CD4-positive, alpha-beta memory T cell (primary cell): Measurements from ENCODE around the gene TMEM131. TPM values are rescaled to one million over a fixed set of nuclear protein-coding genes. Genes with fewer than 3 reads are reported as not detected.

ENCODE experiments used
- CTCF ChIA-PET: fragments of 350-600 bp; sonication (Branson Sonifier 250); formaldehyde crosslinking; loops from one replicate; lab custom pipeline; 2021; ENCODE audit warnings: inconsistent platforms; ENCODE audit not compliant: partially characterized antibody; lab: Charles Lee
- POLR2A ChIA-PET: fragments of 350-600 bp; sonication (Branson Sonifier 250); formaldehyde crosslinking; loops from one replicate; lab custom pipeline; 2021; ENCODE audit not compliant: partially characterized antibody; lab: Charles Lee
- DNase-seq, 5 donors: peaks; one replicate each; pipeline versions ENCODE4 v3.0.0 to v3.0.0-alpha.2; 2020 to 2022; ENCODE audit warnings: mixed read lengths in 1 of 5
- H3K27ac ChIP-seq: one replicate; pipeline ENCODE4 v1.7.0; 2013; ENCODE audit warnings: low read depth, low read length
- H3K27me3 ChIP-seq: 2 replicates; pipeline ENCODE4 v1.7.0; 2013; ENCODE audit warnings: mild to moderate bottlenecking, low read length, moderate library complexity; ENCODE audit not compliant: insufficient read depth
- H3K36me3 ChIP-seq: 2 replicates; pipeline ENCODE4 v1.7.0; 2013; ENCODE audit warnings: mild to moderate bottlenecking, low read length, moderate library complexity; ENCODE audit not compliant: insufficient read depth
- H3K4me1 ChIP-seq: 2 replicates; pipeline ENCODE4 v1.7.0; 2013; ENCODE audit warnings: mild to moderate bottlenecking, low read length, moderate library complexity; ENCODE audit not compliant: insufficient read depth
- H3K4me3 ChIP-seq, 2 donors: one replicate each; pipeline ENCODE4 v1.7.0; 2013; ENCODE audit warnings: low read length in 2 of 2, mild to moderate bottlenecking in 1 of 2
- H3K9me3 ChIP-seq, 2 donors: one replicate each; pipeline ENCODE4 v1.7.0; 2013; ENCODE audit warnings: low read length in 2 of 2, control low read depth in 1 of 2; ENCODE audit not compliant: control insufficient read depth in 1 of 2
- H3K27ac Mint-ChIP-seq, 7 donors: one replicate each; pipeline ENCODE4 v1.8.0; 2020 to 2021; ENCODE audit warnings: mixed read lengths in 7 of 7, mild to moderate bottlenecking in 6 of 7, inconsistent platforms in 3 of 7, moderate library complexity in 3 of 7
- H3K27me3 Mint-ChIP-seq, 2 donors: one replicate each; pipeline ENCODE4 v1.8.0; 2020 to 2021; ENCODE audit warnings: mixed read lengths in 2 of 2
- H3K36me3 Mint-ChIP-seq, 2 donors: one replicate each; pipeline ENCODE4 v1.8.0; 2020 to 2021; ENCODE audit warnings: mixed read lengths in 2 of 2, inconsistent platforms in 1 of 2, mild to moderate bottlenecking in 1 of 2
- H3K4me1 Mint-ChIP-seq, 4 donors: one replicate each; pipeline ENCODE4 v1.8.0; 2020 to 2021; ENCODE audit warnings: mixed read lengths in 4 of 4, mild to moderate bottlenecking in 1 of 4
- H3K4me3 Mint-ChIP-seq, 8 donors: one replicate each; pipeline ENCODE4 v1.8.0; 2020 to 2021; ENCODE audit warnings: mixed read lengths in 8 of 8, mild to moderate bottlenecking in 7 of 8, moderate library complexity in 6 of 8, inconsistent platforms in 3 of 8
- H3K9me3 Mint-ChIP-seq, 8 donors: one replicate each; pipeline ENCODE4 v1.8.0; 2020 to 2021; ENCODE audit warnings: mixed read lengths in 8 of 8, mild to moderate bottlenecking in 5 of 8, inconsistent platforms in 3 of 8, moderate library complexity in 1 of 8
- intact Hi-C: fragments of 100-400 bp; cut with micrococcal nuclease; formaldehyde crosslinking; loops from one replicate; pipeline ENCODE4 v1.15.1; 2023
- polyA plus RNA-seq, 2 donors: library from polyadenylated mRNA; unstranded; fragments of 300-500 nt; fragmentation: Illumina TruSeq; gene quantifications; one replicate each; pipeline ENCODE4 v1.2.3, GENCODE V29; 2021
- total RNA-seq, 2 experiments: library from RNA; stranded (reverse); gene quantifications; one replicate each; pipeline ENCODE4 v1.2.3, GENCODE V29; 2021

Gene TMEM131
- total and polyA plus RNA-seq, 4 experiments from 2014 or later, result 6.3 to 47.6 (median 31.4) TPM

DNA sequence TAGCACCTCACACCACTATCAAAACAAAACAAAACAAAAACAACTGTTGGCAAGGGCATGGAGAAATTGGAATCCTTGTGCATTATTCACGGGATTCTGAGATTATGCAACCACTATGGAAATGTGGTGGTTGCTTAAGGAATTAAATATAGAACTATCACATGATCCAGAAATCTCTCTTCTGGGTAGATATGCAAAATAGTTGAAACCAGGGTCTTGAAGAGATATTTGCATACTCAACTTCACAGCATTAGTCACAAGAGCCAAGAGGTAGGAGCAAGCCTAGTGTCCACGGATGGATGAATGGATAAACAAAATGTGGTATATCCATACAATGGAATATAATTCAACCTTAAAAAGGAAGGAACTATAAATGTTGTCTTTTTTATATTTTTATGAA is 7.0 kb downstream of the TMEM131 start:
- Histone ChIP-seq H3K36me3 (no peaks in the 10 kb centered on the region), H3K4me1 (peaks cover 33% of the 10 kb centered on the region), H3K4me3 (no peak overlapping the region), H3K9me3 (no peaks in the 10 kb centered on the region), H3K27ac (no peak overlapping the region), H3K27me3 (no peaks in the 10 kb centered on the region)
- intact Hi-C loops, result no loop called here
- ChIA-PET POLR2A (no interaction called here), CTCF (interaction anchor here (0.5 kb wide), 1 partner anchor 22 kb away, joined by 3 read pairs; no protein-coding TSS in a partner anchor)
- Mint-ChIP-seq H3K9me3 (peaks cover 0 to 8% (median 0%) of the 10 kb centered on the region in 8 donors), H3K27ac (no peak overlapping the region), H3K27me3 (no peaks in the 10 kb centered on the region), H3K4me1 (peaks cover 39 to 63% (median 49%) of the 10 kb centered on the region in 4 donors), H3K36me3 (peaks cover under 1 to 2% of the 10 kb centered on the region in 2 donors), H3K4me3 (peak overlapping the region in 1 of 8 donors; percentile 46)
- DNase-seq, result no peak

DNA sequence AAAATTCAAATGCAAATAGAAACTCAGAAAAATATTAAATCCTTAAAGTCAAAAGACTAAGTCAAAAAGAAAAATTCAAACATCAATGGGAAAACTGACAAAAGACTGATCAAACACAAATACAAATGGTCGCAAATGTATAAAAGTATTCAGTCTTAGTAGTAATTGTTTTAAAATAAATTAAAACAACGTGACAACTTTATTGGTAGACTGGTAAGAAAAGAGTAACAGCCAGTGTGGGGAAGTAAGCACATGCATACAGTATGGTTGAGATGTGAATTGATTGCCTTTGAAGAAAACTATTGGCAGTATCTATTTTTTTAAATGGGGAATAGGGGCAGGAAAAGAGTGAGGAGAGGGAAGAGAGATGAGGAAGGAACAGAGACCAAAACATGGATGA is 9.8 kb downstream of the TMEM131 start:
- no peaks in the 10 kb centered on the region for H3K27me3 Mint-ChIP-seq
- ChIA-PET CTCF (no interaction called here), POLR2A (no interaction called here)
- H3K9me3 Mint-ChIP-seq, result peaks cover 0 to 8% (median 0%) of the 10 kb centered on the region in 8 donors
- Histone ChIP-seq H3K4me1 (peaks cover 12% of the 10 kb centered on the region), H3K27ac (no peak overlapping the region), H3K4me3 (no peak overlapping the region), H3K9me3 (no peaks in the 10 kb centered on the region), H3K36me3 (no peaks in the 10 kb centered on the region), H3K27me3 (no peaks in the 10 kb centered on the region)
- H3K36me3 Mint-ChIP-seq, result peaks cover 11 to 13% of the 10 kb centered on the region in 2 donors
- peak overlapping the region in 1 of 8 donors; percentile 36 for H3K4me3 Mint-ChIP-seq
- intact Hi-C loops, result no loop called here
- peaks cover 29 to 56% (median 46%) of the 10 kb centered on the region in 4 donors for H3K4me1 Mint-ChIP-seq
- H3K27ac Mint-ChIP-seq, result no peak overlapping the region
- no peak for DNase-seq

- intact Hi-C loops, result no loop called here
- Mint-ChIP-seq H3K36me3 (peaks cover 22 to 26% of the 10 kb centered on the region in 2 donors), H3K27ac (no peak overlapping the region), H3K27me3 (no peaks in the 10 kb centered on the region), H3K9me3 (peaks cover 0 to 13% (median 7%) of the 10 kb centered on the region in 8 donors), H3K4me3 (peak overlapping the region in 1 of 8 donors; percentile 38), H3K4me1 (peaks cover 36 to 63% (median 50%) of the 10 kb centered on the region in 4 donors)
- Histone ChIP-seq H3K27me3 (no peaks in the 10 kb centered on the region), H3K4me3 (no peak overlapping the region), H3K4me1 (peaks cover 4% of the 10 kb centered on the region), H3K27ac (no peak overlapping the region), H3K9me3 (no peaks in the 10 kb centered on the region), H3K36me3 (no peaks in the 10 kb centered on the region)
- DNase-seq, result no peak
- ChIA-PET POLR2A (no interaction called here), CTCF (no interaction called here)
Measured at GRCh38 chr2:97983698-97984097, 12.1 kb downstream of the TMEM131 start.

DNA sequence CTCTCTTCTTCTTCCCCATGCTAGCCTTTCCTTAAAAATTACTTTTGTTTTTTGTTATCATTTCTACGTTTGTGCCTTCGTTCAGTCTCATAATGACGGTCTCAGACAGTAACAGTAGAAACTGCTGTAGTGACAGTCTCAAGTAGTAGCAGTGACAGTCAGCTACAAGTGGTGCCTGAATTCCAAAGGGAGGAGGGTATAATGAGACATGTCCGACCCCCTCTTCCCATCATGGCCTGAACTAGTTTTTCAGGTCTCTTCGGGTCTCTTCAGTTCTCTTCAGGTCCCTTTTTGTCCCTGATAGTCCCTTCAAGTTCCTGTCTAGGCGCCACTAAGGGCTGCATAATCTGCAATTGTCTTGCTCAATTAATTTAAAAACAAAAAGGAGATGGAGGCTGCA is 12.6 kb downstream of the TMEM131 start:
- Histone ChIP-seq H3K9me3 (no peaks in the 10 kb centered on the region), H3K4me3 (no peak overlapping the region), H3K36me3 (no peaks in the 10 kb centered on the region), H3K27ac (no peak overlapping the region), H3K27me3 (no peaks in the 10 kb centered on the region), H3K4me1 (peaks cover 4% of the 10 kb centered on the region)
- intact Hi-C loops, result no loop called here
- Mint-ChIP-seq H3K27ac (no peak overlapping the region), H3K4me1 (peaks cover 34 to 63% (median 48%) of the 10 kb centered on the region in 4 donors), H3K27me3 (no peaks in the 10 kb centered on the region), H3K4me3 (no peak overlapping the region), H3K36me3 (peaks cover 27 to 30% of the 10 kb centered on the region in 2 donors), H3K9me3 (peaks cover 0 to 12% (median 7%) of the 10 kb centered on the region in 8 donors)
- POLR2A ChIA-PET, result no interaction called here
- CTCF ChIA-PET, result no interaction called here
- DNase-seq, result no peak

DNA sequence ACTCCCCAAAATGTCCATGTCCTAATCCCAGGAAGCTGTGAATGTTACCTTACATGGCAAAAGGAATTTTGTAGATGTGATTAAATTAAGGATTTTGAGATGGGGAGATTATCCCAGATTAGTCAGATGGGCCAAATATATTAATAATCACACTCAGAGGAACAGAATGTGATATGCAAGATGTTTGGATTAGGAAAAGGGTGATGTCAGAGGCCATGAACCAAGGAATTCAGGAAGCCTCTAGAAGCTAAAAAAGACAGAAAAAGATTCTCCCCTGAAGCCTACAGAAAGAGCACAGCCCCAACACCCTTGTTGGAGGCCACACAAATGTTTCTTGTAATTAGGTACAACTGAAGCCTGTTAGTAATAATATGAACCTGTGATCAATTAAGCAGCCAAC is 13.1 kb downstream of the TMEM131 start:
- Histone ChIP-seq H3K27me3 (no peaks in the 10 kb centered on the region), H3K4me3 (no peak overlapping the region), H3K4me1 (peaks cover 4% of the 10 kb centered on the region), H3K9me3 (no peaks in the 10 kb centered on the region), H3K27ac (no peak overlapping the region), H3K36me3 (no peaks in the 10 kb centered on the region)
- Mint-ChIP-seq H3K27ac (no peak overlapping the region), H3K36me3 (peaks cover 28 to 30% of the 10 kb centered on the region in 2 donors), H3K27me3 (no peaks in the 10 kb centered on the region), H3K9me3 (peaks cover 0 to 12% (median 7%) of the 10 kb centered on the region in 8 donors), H3K4me3 (no peak overlapping the region), H3K4me1 (peaks cover 32 to 60% (median 47%) of the 10 kb centered on the region in 4 donors)
- no peak for DNase-seq
- intact Hi-C loops, result no loop called here
- POLR2A ChIA-PET, result no interaction called here
- CTCF ChIA-PET, result no interaction called here

GRCh38 chr2:97981961-97982360 is 13.8 kb downstream of the TMEM131 start:
- intact Hi-C loops, result no loop called here
- Histone ChIP-seq H3K36me3 (no peaks in the 10 kb centered on the region), H3K27ac (no peak overlapping the region), H3K4me3 (no peak overlapping the region), H3K4me1 (peaks cover 4% of the 10 kb centered on the region), H3K27me3 (no peaks in the 10 kb centered on the region), H3K9me3 (no peaks in the 10 kb centered on the region)
- Mint-ChIP-seq H3K4me3 (no peak overlapping the region), H3K36me3 (peaks cover 28 to 33% of the 10 kb centered on the region in 2 donors), H3K27ac (no peak overlapping the region), H3K27me3 (no peaks in the 10 kb centered on the region), H3K9me3 (peaks cover 0 to 12% (median 7%) of the 10 kb centered on the region in 8 donors), H3K4me1 (peaks cover 35 to 60% (median 51%) of the 10 kb centered on the region in 4 donors)
- DNase-seq, result no peak
- POLR2A ChIA-PET, result no interaction called here
- CTCF ChIA-PET, result no interaction called here

GRCh38 chr2:97979904-97980303 is 15.8 kb downstream of the TMEM131 start:
- H3K9me3 ChIP-seq, result no peaks in the 10 kb centered on the region
- H3K4me1 ChIP-seq, result peaks cover 4% of the 10 kb centered on the region
- POLR2A ChIA-PET, result no interaction called here
- no peak overlapping the region for H3K27ac ChIP-seq
- no peaks in the 10 kb centered on the region for H3K27me3 Mint-ChIP-seq
- H3K27ac Mint-ChIP-seq, result peak overlapping the region in 1 of 7 donors; percentile 57
- DNase-seq, result no peak
- intact Hi-C loops, result no loop called here
- no peaks in the 10 kb centered on the region for H3K27me3 ChIP-seq
- H3K4me1 Mint-ChIP-seq, result peaks cover 32 to 67% (median 47%) of the 10 kb centered on the region in 4 donors
- CTCF ChIA-PET, result interaction anchor here (0.7 kb wide), 1 partner anchor 142 kb away, joined by 3 read pairs; no protein-coding TSS in a partner anchor
- H3K4me3 Mint-ChIP-seq, result no peak overlapping the region
- peaks cover 0 to 27% (median 20%) of the 10 kb centered on the region in 8 donors for H3K9me3 Mint-ChIP-seq
- H3K36me3 ChIP-seq, result no peaks in the 10 kb centered on the region
- peaks cover 40 to 43% of the 10 kb centered on the region in 2 donors for H3K36me3 Mint-ChIP-seq
- no peak overlapping the region for H3K4me3 ChIP-seq
